ENCODE measurements around the gene RBPJL.

The RBPJL gene

GRCh38 chr20:45293041-45294002, 13.3 kb upstream of the RBPJL start:
- DNase-seq = peak; percentile 93

- no peak for DNase-seq
Measured at GRCh38 chr20:45294003-45294368, 12.7 kb upstream of the RBPJL start.

DNA sequence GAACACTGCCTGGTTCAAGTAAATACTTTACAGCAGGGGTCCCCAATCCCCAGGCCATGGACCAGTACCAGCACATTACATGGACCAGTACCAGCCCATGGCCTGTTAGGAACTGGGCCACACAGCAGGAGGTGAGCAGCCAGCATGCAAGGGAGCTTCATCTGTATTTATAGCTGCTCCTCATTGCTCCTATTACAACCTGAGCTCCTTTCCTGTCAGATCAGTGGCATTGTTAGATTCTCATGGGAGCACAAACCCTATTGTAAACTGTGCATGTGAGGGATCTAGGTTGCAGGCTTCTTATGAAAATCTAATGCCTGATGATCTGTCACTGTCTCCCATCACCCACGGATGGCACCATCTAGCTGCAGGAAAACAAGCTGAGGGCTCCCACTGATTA, 12.0 kb upstream of the RBPJL start:
- DNase-seq = no peak

DNA sequence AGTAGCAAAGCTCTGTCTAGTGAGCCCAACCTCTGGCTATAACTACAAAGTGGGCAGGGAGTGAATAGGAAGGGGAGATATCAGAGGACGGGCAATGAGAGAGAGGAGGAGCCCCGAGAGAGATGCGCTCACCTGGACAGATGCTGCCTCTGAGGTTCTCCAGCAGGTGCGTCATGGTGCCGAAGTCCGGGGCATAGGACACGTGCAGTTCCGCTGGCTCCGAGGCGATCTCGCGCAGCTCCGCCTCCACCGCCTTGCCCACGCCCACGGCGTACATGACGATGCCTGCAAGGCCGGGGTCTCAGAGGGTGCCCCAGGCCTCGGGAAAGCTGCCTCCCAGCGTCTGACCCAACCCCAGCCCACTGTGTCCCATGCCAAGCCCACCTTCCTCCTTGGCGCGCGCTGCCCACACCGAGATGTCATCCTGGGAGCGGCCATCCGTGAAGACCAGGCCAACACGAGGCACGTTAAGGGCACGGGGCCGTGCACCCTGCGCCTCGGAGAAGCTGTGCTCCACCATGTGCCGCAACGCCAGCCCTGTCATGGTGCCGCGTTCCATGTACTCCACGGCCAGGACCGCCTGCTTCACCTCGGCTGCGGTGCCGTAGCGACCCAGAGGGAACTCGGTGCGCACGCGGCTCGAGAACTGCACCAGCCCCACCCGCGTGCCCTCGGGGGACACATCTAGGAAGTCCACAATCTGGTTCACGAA, 8.7 kb upstream of the RBPJL start:
- peak; percentile 36 for DNase-seq

DNA sequence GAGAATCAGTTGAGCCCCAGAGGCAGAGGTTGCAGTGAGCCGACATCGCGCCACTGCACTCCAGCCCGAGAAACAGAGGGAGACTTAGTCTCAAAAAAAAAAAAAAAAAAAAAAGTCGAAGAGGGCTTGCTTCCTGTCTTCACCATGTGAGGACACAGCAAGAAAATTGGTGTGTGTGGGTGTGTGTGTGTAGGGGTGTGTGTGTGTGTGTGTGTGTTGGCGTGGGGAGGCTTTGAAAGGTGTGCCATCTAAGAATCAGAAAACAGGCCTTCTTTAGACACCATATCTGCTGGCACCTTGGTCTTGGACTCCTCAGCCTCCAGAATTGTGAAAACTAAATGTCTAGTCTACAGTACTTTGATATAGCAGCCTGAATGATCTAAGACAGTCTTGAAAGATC, 6.9 kb upstream of the RBPJL start:
- DNase-seq = no peak

DNA sequence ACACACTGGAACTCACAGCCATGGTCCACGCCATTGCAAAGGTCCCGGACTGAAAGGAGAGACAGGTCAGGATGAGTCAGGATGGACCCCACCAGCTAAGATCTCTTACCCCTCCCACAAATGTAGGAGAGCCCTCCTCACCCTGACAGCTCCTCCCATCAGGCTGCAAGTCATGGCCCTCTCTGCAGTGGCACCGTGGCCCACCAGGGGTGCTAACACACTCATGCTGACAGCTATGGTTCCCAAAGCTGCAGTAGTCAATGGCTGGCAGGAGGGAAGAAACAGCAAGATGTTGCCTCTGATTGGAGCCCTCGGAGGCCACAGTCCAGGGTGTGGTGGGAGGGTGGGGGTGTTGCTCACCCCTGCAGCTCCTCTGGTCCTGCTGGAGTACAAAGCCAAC, 5.7 kb upstream of the RBPJL start:
- peak; percentile 73 for DNase-seq

DNA sequence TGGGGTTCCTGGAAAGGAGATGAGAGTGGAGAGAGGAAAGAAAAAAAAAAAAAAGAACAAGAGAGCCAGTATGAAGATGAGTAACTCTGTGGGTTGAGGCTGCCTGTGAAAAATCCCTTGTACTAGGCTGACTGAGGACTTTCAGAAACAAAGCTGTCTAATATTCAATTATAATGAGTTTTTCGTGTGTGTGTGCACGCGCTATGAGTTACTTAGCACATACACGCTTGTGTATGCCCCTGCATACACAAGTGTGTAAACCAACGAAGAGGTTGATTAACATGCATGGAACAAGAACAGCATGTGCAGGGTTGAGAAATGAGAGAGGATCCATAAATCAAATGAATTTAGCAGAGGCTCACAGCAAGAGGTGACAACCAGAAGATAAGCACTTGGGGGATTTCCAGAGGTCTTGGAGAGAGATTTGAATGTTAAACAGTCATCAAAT, 4.8 kb upstream of the RBPJL start:
- DNase-seq = no peak

GRCh38 chr20:45303586-45304463, 2.8 kb upstream of the RBPJL start:
- DNase-seq = no peak

DNA sequence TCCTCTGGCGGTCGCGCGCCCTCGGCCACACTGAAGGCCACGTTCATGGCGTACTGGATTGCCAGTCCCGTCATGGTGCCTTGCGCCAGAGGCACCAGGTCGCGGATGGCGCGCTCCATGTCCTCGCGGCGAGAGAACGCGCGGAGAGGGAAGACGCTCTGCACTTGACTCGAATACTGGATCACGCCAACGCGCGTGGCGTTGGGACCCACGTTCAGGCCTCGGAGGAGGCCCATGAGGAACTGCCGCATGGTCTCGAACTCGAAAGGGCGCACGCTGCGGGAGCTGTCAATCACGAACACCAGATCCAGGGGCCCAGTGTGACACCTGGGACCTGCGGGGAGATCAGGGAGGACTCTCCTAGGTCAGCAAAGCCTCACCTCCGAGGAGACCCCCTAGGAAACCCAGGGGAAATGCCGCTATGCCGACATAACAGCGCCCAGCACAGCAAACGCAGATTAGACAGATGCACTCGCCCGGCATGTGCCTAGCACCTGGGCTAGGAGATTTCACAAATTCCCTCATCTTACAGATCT, 2.1 kb upstream of the RBPJL start:
- DNase-seq = no peak

DNA sequence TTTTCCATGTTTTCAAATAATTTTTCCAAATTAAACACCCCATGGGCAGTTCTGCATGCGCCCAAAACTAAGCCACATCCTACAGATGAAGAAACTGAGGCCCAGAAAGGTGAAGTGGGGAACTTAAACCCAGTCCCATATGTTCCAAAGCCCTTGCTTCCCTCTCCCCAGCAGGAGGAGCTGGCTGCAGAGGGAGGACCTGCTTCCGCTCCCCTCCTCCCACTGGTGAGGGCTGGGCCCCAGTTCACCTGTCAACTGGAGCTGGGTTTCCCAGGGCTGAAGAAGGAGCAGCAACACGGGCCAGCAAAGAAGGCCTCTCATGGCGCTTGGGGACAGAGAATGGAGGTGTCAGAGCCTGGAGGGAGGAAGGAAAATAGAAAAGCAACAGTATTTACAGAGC, 1.4 kb upstream of the RBPJL start:
- DNase-seq = no peak

DNA sequence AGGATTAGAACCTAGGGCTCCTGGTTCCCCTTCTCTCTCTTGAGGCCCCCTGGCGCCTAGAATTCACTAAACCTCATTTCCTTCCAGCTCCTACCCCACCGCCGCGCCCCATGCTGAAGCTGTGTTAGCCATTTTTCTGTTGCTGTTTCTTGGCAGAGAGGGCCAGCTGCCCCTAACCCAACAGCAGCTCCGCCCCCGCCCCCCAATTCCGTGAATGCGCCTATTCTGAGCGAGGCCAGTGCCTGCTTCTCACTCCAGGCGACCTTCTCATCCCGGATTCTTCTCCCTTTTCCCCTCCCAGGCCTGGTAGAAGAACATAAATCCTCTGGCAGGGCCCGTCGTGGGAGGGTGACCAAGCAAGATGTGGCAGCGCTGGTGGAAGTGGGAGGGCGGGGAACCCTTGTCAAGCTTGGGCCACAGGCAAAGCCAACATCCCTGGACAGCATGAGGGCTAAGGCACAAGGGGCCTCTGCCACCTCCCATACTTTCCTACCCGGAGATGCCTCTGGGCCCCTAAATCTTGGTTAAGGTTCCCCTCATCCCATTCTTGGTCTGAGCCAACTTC, 518 bp downstream of the RBPJL start:
- no peak for DNase-seq

DNA sequence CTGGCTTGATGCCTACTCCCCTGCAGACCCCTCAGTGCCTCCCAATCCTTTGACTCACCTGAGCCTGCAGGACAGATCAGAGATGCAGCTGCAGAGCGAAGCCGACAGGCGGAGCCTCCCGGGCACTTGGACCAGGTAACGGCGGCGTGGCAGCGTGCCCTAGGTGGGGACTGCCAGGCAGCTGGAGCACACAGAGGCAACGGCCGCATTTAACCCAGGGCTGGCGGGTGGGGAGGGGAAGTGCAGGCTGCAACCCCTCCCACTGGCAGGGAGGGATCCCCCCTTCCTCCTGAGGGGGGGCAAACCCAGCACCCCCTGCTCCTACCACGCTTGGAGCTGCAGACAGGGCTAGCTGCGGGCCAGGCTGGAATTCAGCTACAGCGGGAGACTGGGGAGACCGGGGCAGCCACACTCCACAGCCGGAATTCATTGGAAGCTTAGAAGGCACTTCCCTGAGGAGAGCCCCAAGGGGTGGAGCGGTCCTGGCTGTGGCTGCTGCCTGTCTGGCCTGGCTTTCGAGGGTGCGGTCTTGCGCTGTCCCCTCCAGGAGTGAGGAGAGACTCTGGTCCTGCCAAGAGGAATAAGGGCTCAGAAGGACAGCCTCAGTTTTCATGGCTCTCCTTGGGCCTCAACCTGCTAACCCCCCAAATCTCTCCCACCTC, 1.6 kb downstream of the RBPJL start, which contains the start of gene MATN4:
MATN4 (minus strand) TSS at position 183 of the 662 bp plus-strand sequence. CDS start 2,717 bp downstream, outside the sequence.
- no peak for DNase-seq

GRCh38 chr20:45309075-45309474, 2.4 kb downstream of the RBPJL start:
- no peak for DNase-seq

- peak; percentile 87 for DNase-seq
Measured at GRCh38 chr20:45311589-45312211, 5.1 kb downstream of the RBPJL start.

GRCh38 chr20:45312241-45312640, 5.6 kb downstream of the RBPJL start:
- DNase-seq = no peak

- DNase-seq = no peak
Measured at GRCh38 chr20:45313065-45313695, 6.5 kb downstream of the RBPJL start.

DNA sequence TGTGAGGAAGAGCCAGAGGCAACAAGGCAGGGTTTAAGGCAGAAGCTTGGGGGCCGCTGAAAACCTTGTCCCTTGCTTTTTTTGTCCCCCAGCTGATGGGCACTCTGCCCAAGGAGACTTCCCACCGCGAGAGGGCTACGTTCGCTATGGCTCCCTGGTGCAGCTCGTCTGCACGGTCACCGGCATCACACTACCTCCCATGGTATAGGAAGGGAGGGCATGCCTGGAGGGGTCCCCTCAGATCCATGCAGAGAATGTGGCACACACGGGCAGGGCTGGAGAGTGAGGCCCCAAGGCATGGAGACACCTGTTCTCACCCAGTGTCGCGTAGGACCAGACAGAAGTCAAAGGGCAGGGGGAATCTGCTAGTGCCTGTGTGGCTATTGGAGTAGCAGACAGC, 7.3 kb downstream of the RBPJL start:
- DNase-seq = no peak

- no peak for DNase-seq
Measured at GRCh38 chr20:45315672-45316071, 9.0 kb downstream of the RBPJL start.

- DNase-seq = no peak
Measured at GRCh38 chr20:45316150-45317080, 9.8 kb downstream of the RBPJL start.

DNA sequence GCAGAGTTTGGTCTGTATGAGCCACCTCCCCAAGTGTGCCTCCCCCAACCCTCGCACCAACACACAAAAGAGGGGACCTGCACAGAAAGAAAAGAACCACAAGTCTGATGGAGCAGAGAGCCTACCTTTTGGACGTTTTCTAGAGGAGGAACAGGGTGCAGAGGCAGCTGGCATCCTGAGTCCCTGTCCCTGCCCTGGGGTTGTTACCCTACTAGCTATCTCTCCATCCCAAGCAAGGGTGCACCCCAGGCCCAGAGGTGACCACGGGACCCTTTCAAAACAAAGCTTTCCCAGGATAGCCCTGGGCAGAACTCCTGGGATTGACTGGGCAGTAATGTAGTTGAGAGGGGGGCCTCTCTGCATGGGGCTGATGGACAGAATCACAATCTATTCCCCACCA, 11.2 kb downstream of the RBPJL start:
- DNase-seq = no peak
